Measurements from ENCODE around the gene RGMA.

The RGMA gene

GRCh38 chr15:93017526-93017925 lies 71.5 kb downstream of the RGMA start:
- no peak for DNase-seq (ENCODE audit: low spot score)

- no peak for DNase-seq (ENCODE audit: low spot score)
These were observed 76.2 kb downstream of the RGMA start for GRCh38 chr15:93012786-93013185.

- DNase-seq (ENCODE audit: low spot score), result no peak
These were observed 81.0 kb downstream of the RGMA start for GRCh38 chr15:93007994-93008393.

GRCh38 chr15:93005133-93005532 lies 83.9 kb downstream of the RGMA start:
- no peak for DNase-seq (ENCODE audit: low spot score)

GRCh38 chr15:93001881-93002280 lies 87.1 kb downstream of the RGMA start:
- no peak for DNase-seq (ENCODE audit: low spot score)

- no peak for DNase-seq (ENCODE audit: low spot score)
These were observed 87.9 kb downstream of the RGMA start for GRCh38 chr15:93001156-93001555.

- DNase-seq (ENCODE audit: low spot score), result no peak
These were observed 91.2 kb downstream of the RGMA start for GRCh38 chr15:92997821-92998220.

GRCh38 chr15:92992720-92993119 lies 96.3 kb downstream of the RGMA start:
- no peak for DNase-seq (ENCODE audit: low spot score)

GRCh38 chr15:92990031-92990430 lies 99.0 kb downstream of the RGMA start:
- DNase-seq (ENCODE audit: low spot score), result no peak

GRCh38 chr15:92989470-92989869 lies 99.5 kb downstream of the RGMA start:
- no peak for DNase-seq (ENCODE audit: low spot score)

Data from hematopoietic multipotent progenitor cell treated with erythropoietin and hydrocortisone succinate and interleukin-3 and kit ligand, for 17 days (in vitro differentiated cells).